ENCODE measurements around the gene GPAT2.
"Not testable (repeated sequence)": the region's sequence is repeated elsewhere in the genome, so short reads cannot be mapped to it uniquely, and the experiment has no call there.

GPAT2 gene

GRCh38 chr2:96022126-96022525 lies 12.6 kb downstream of the GPAT2 start:
- DNase-seq = not testable (repeated sequence)

GRCh38 chr2:96021142-96021541 lies 13.6 kb downstream of the GPAT2 start:
- DNase-seq = not testable (repeated sequence)

- not testable (repeated sequence) for DNase-seq
These were observed 14.7 kb downstream of the GPAT2 start for GRCh38 chr2:96019909-96020590.

GRCh38 chr2:96016321-96016720 lies 18.4 kb downstream of the GPAT2 start:
- not testable (repeated sequence) for DNase-seq

GRCh38 chr2:96012792-96013264 lies 21.9 kb downstream of the GPAT2 start:
- not testable (repeated sequence) for DNase-seq

GRCh38 chr2:96012086-96012791 lies 22.5 kb downstream of the GPAT2 start:
- DNase-seq = not testable (repeated sequence)

- DNase-seq = not testable (repeated sequence)
These were observed 23.6 kb downstream of the GPAT2 start for GRCh38 chr2:96011129-96011455.

GRCh38 chr2:96010320-96011128 lies 24.2 kb downstream of the GPAT2 start:
- not testable (repeated sequence) for DNase-seq

GRCh38 chr2:96009833-96010232 lies 24.9 kb downstream of the GPAT2 start:
- DNase-seq = not testable (repeated sequence)

GRCh38 chr2:96008051-96008450 lies 26.7 kb downstream of the GPAT2 start:
- not testable (repeated sequence) for DNase-seq

GRCh38 chr2:96006248-96006647 lies 28.5 kb downstream of the GPAT2 start:
- DNase-seq = not testable (repeated sequence)

GRCh38 chr2:95992520-95993272 lies 42.0 kb downstream of the GPAT2 start:
- DNase-seq = not testable (repeated sequence)

- DNase-seq = not testable (repeated sequence)
These were observed 42.6 kb downstream of the GPAT2 start for GRCh38 chr2:95992102-95992501.

GRCh38 chr2:95991351-95992094 lies 43.2 kb downstream of the GPAT2 start, which contains the start of gene ANKRD36C:
TSS of gene ANKRD36C (minus strand) at chr2:95991824. CDS start at chr2:95991708, 116 bp downstream.
- not testable (repeated sequence) for DNase-seq

- not testable (repeated sequence) for DNase-seq
These were observed 43.8 kb downstream of the GPAT2 start for GRCh38 chr2:95990884-95991283.
